Stomach (tissue), 4 donors: Measurements from ENCODE around the gene COQ3.

Experiments
- CTCF ChIP-seq, 7 experiments: fragments of 450-650 bp in 4 of 7; fragments of 200-600 bp in 3 of 7; sonication (generic) in 3 of 7; IDR thresholded peaks; one replicate each; pipeline ENCODE4 v1.5.1; 2016 to 2019; ENCODE audit warnings: antibody characterized with exemption in 7 of 7, control low read depth in 2 of 7, mild to moderate bottlenecking in 1 of 7
- EP300 ChIP-seq: sonication (generic); formaldehyde crosslinking; IDR thresholded peaks from one replicate; pipeline ENCODE4 v1.6.1; 2017; ENCODE audit warnings: antibody characterized with exemption
- POLR2A ChIP-seq, 4 donors: fragments of 450-650 bp; IDR thresholded peaks; one replicate each; pipeline ENCODE4 v1.6.1; 2016; ENCODE audit warnings: antibody characterized with exemption in 4 of 4, control low read depth in 2 of 4, mild to moderate bottlenecking in 1 of 4, moderate library complexity in 1 of 4
- POLR2AphosphoS5 ChIP-seq, 3 donors: sonication (generic); formaldehyde crosslinking; IDR thresholded peaks; one replicate each; pipeline ENCODE4 v1.6.1; 2016; ENCODE audit warnings: antibody characterized with exemption in 3 of 3

DNA sequence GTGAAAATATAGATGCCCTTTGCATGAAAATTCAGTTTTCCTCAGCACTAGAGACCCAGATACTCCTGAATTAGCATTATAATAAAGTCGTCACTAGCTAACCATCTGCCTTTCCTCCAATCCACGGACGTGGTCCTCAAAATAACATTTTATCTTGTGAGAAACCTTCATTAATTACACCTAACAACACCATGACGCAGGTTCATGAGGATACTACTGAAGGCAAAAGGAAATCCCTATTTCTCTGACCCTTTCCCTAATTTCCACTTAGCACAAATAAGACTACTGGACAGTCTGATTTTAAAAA, 32.4 kb upstream of the COQ3 start:
- no peak for TF ChIP-seq POLR2A (IDR thresholded peaks at IDR 0.05)
- no peak for TF ChIP-seq CTCF (IDR thresholded peaks at IDR 0.05)
- TF ChIP-seq EP300, result no peak
- no peak for TF ChIP-seq POLR2AphosphoS5 (IDR thresholded peaks at IDR 0.05)
